MM.1S (cell line): ENCODE measurements around the gene PPP2R1B.

Experiments used
- CTCF ChIP-seq: fragments of 300-600 bp; sonication (generic); IDR thresholded peaks from 2 replicates; pipeline ENCODE4 v1.5.1; 2016; ENCODE audit warnings: antibody characterized with exemption, low read length, mixed read lengths
- EZH2 ChIP-seq: fragments of 300-600 bp; sonication (generic); optimal IDR thresholded peaks from 2 replicates; pipeline ENCODE3; 2017; ENCODE audit warnings: low read depth, mild to moderate bottlenecking, antibody characterized with exemption, low read length, mixed read lengths
- EZH2phosphoT487 ChIP-seq: fragments of 300-600 bp; sonication (generic); IDR thresholded peaks from 2 replicates; pipeline ENCODE4 v1.6.1; 2018; ENCODE audit warnings: antibody characterized with exemption, low read length

GRCh38 chr11:111765320-111765983, 737 bp downstream of the PPP2R1B start:
- no peak for TF ChIP-seq CTCF
- no peak for TF ChIP-seq EZH2phosphoT487
- no peak for TF ChIP-seq EZH2
